Measurements from ENCODE around the gene HSPA1A.
"Not testable (repeated sequence)": the region's sequence is repeated elsewhere in the genome, so short reads cannot be mapped to it uniquely, and the experiment has no call there.

HSPA1A gene

GRCh38 chr6:31836474-31837368, 21.4 kb downstream of the HSPA1A start:
- Mint-ChIP-seq H3K4me3 (peak overlapping the region; percentile 100), H3K27ac (peak overlapping the region; percentile 100), H3K36me3 (peaks cover 31% of the 10 kb centered on the region), H3K4me1 (peaks cover 25% of the 10 kb centered on the region), H3K27me3 (no peaks in the 10 kb centered on the region), H3K9me3 (no peaks in the 10 kb centered on the region)

- Mint-ChIP-seq H3K4me1 (peaks cover 25% of the 10 kb centered on the region), H3K4me3 (peak overlapping the region; percentile 100), H3K9me3 (no peaks in the 10 kb centered on the region), H3K27me3 (no peaks in the 10 kb centered on the region), H3K27ac (peak overlapping the region; percentile 100), H3K36me3 (peaks cover 31% of the 10 kb centered on the region)
These were observed 22.2 kb downstream of the HSPA1A start for GRCh38 chr6:31837369-31838113.

- H3K27ac Mint-ChIP-seq, H3K27me3 Mint-ChIP-seq, H3K9me3 Mint-ChIP-seq: not testable (repeated sequence)
- peaks cover 31% of the 10 kb centered on the region for H3K36me3 Mint-ChIP-seq
- peaks cover 25% of the 10 kb centered on the region for H3K4me1 Mint-ChIP-seq
- peak overlapping the region; percentile 100 for H3K4me3 Mint-ChIP-seq
These were observed 22.8 kb downstream of the HSPA1A start for GRCh38 chr6:31838114-31838553.

- peaks cover 25% of the 10 kb centered on the region for H3K4me1 Mint-ChIP-seq
- H3K27me3 Mint-ChIP-seq = no peaks in the 10 kb centered on the region
- H3K27ac Mint-ChIP-seq = peak overlapping the region; percentile 70
- peak overlapping the region; percentile 76 for H3K4me3 Mint-ChIP-seq
- H3K36me3 Mint-ChIP-seq = peaks cover 31% of the 10 kb centered on the region
- no peaks in the 10 kb centered on the region for H3K9me3 Mint-ChIP-seq
These were observed 23.6 kb downstream of the HSPA1A start for GRCh38 chr6:31838968-31839367.

GRCh38 chr6:31839779-31840126, 24.4 kb downstream of the HSPA1A start:
- peaks cover 23% of the 10 kb centered on the region for H3K4me1 Mint-ChIP-seq
- not testable (repeated sequence) for H3K9me3 Mint-ChIP-seq, H3K27me3 Mint-ChIP-seq, H3K27ac Mint-ChIP-seq
- H3K4me3 Mint-ChIP-seq = peak overlapping the region; percentile 76
- peaks cover 31% of the 10 kb centered on the region for H3K36me3 Mint-ChIP-seq

GRCh38 chr6:31842053-31842452, 26.7 kb downstream of the HSPA1A start:
- Mint-ChIP-seq H3K4me1 (peaks cover 16% of the 10 kb centered on the region), H3K27me3 (no peaks in the 10 kb centered on the region), H3K36me3 (peaks cover 12% of the 10 kb centered on the region)

GRCh38 chr6:31844507-31844906, 29.2 kb downstream of the HSPA1A start:
- H3K27me3 Mint-ChIP-seq = no peaks in the 10 kb centered on the region
- no peak overlapping the region for H3K27ac Mint-ChIP-seq
- H3K4me1 Mint-ChIP-seq = peaks cover 1% of the 10 kb centered on the region
- no peak overlapping the region for H3K4me3 Mint-ChIP-seq
- H3K9me3 Mint-ChIP-seq = no peaks in the 10 kb centered on the region
- H3K36me3 Mint-ChIP-seq = no peaks in the 10 kb centered on the region

More at GRCh38 chr6:31842053-31842452, 26.7 kb downstream of the HSPA1A start:
- Mint-ChIP-seq H3K27ac (peak overlapping the region; percentile 41), H3K4me3 (no peak overlapping the region), H3K9me3 (no peaks in the 10 kb centered on the region)

GRCh38 chr6:31847276-31847978, 32.1 kb downstream of the HSPA1A start:
- no peak overlapping the region for H3K4me3 Mint-ChIP-seq
- no peaks in the 10 kb centered on the region for H3K9me3 Mint-ChIP-seq
- H3K27me3 Mint-ChIP-seq = no peaks in the 10 kb centered on the region
- H3K4me1 Mint-ChIP-seq = no peaks in the 10 kb centered on the region
- no peaks in the 10 kb centered on the region for H3K36me3 Mint-ChIP-seq
- no peak overlapping the region for H3K27ac Mint-ChIP-seq

GRCh38 chr6:31850765-31851484, 35.6 kb downstream of the HSPA1A start:
- H3K27me3 Mint-ChIP-seq = no peaks in the 10 kb centered on the region
- H3K4me1 Mint-ChIP-seq = no peaks in the 10 kb centered on the region
- H3K27ac Mint-ChIP-seq = no peak overlapping the region
- H3K9me3 Mint-ChIP-seq = no peaks in the 10 kb centered on the region
- H3K4me3 Mint-ChIP-seq = no peak overlapping the region
- peaks cover 1% of the 10 kb centered on the region for H3K36me3 Mint-ChIP-seq

- no peak overlapping the region for H3K4me3 Mint-ChIP-seq
- no peaks in the 10 kb centered on the region for H3K9me3 Mint-ChIP-seq
- no peaks in the 10 kb centered on the region for H3K4me1 Mint-ChIP-seq
- peaks cover 1% of the 10 kb centered on the region for H3K36me3 Mint-ChIP-seq
- no peaks in the 10 kb centered on the region for H3K27me3 Mint-ChIP-seq
- H3K27ac Mint-ChIP-seq = no peak overlapping the region
These were observed 36.1 kb downstream of the HSPA1A start for GRCh38 chr6:31851485-31851832.

- H3K27me3 Mint-ChIP-seq, H3K4me3 Mint-ChIP-seq, H3K36me3 Mint-ChIP-seq, H3K27ac Mint-ChIP-seq, H3K4me1 Mint-ChIP-seq, H3K9me3 Mint-ChIP-seq: not testable (repeated sequence)
These were observed 36.8 kb downstream of the HSPA1A start for GRCh38 chr6:31851980-31852718.

- peaks cover 12% of the 10 kb centered on the region for H3K4me1 Mint-ChIP-seq
- not testable (repeated sequence) for H3K27me3 Mint-ChIP-seq, H3K9me3 Mint-ChIP-seq, H3K27ac Mint-ChIP-seq, H3K4me3 Mint-ChIP-seq, H3K36me3 Mint-ChIP-seq
These were observed 42.4 kb downstream of the HSPA1A start for GRCh38 chr6:31857774-31858173.

GRCh38 chr6:31858707-31859106, 43.4 kb downstream of the HSPA1A start:
- Mint-ChIP-seq H3K9me3 (no peaks in the 10 kb centered on the region), H3K4me3 (no peak overlapping the region), H3K27ac (no peak overlapping the region), H3K4me1 (peaks cover 14% of the 10 kb centered on the region), H3K27me3 (no peaks in the 10 kb centered on the region), H3K36me3 (peaks cover 2% of the 10 kb centered on the region)

- peaks cover 21% of the 10 kb centered on the region for H3K4me1 Mint-ChIP-seq
- no peaks in the 10 kb centered on the region for H3K9me3 Mint-ChIP-seq
- no peaks in the 10 kb centered on the region for H3K27me3 Mint-ChIP-seq
- H3K27ac Mint-ChIP-seq = no peak overlapping the region
- peaks cover 2% of the 10 kb centered on the region for H3K36me3 Mint-ChIP-seq
- peak overlapping the region; percentile 44 for H3K4me3 Mint-ChIP-seq
These were observed 44.6 kb downstream of the HSPA1A start for GRCh38 chr6:31859923-31860322.

GRCh38 chr6:31860349-31860748, 45.0 kb downstream of the HSPA1A start:
- Mint-ChIP-seq H3K4me1 (peaks cover 21% of the 10 kb centered on the region), H3K36me3 (peaks cover 2% of the 10 kb centered on the region), H3K9me3 (no peaks in the 10 kb centered on the region), H3K4me3 (peak overlapping the region; percentile 44), H3K27me3 (no peaks in the 10 kb centered on the region), H3K27ac (no peak overlapping the region)
